ENCODE results near the gene FOXP1.

GRCh38 chr3:71104556-71104955, 479.0 kb downstream of the FOXP1 start:
- no peak for TF ChIP-seq TARDBP (CRISPR knock-in tag; IDR thresholded peaks at IDR 0.05)
- no peak for TF ChIP-seq NCOA2 (CRISPR knock-in tag; IDR thresholded peaks at IDR 0.05)
- no peak for TF ChIP-seq MAFF (IDR thresholded peaks at IDR 0.05; ENCODE audit: low read depth, low read length)
- TF ChIP-seq, protein P1, sequence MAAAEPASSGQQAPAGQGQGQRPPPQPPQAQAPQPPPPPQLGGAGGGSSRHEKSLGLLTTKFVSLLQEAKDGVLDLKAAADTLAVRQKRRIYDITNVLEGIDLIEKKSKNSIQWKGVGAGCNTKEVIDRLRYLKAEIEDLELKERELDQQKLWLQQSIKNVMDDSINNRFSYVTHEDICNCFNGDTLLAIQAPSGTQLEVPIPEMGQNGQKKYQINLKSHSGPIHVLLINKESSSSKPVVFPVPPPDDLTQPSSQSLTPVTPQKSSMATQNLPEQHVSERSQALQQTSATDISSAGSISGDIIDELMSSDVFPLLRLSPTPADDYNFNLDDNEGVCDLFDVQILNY (CRISPR knock-in tag; conservative IDR thresholded peaks at IDR 0.05) = no peak
- TF ChIP-seq CTCF (CRISPR knock-in tag; IDR thresholded peaks at IDR 0.05) = no peak
- TF ChIP-seq ETS1 (CRISPR knock-in tag; IDR thresholded peaks at IDR 0.05) = no peak
- TF ChIP-seq PAX8 (CRISPR knock-in tag; IDR thresholded peaks at IDR 0.05; ENCODE audit: borderline replicate concordance) = no peak
- no peak for TF ChIP-seq ZMYM4 (CRISPR knock-in tag; IDR thresholded peaks at IDR 0.05)
- TF ChIP-seq CHD4 (IDR thresholded peaks at IDR 0.05; ENCODE audit: borderline replicate concordance, low read length) = no peak
- TF ChIP-seq, protein P2, sequence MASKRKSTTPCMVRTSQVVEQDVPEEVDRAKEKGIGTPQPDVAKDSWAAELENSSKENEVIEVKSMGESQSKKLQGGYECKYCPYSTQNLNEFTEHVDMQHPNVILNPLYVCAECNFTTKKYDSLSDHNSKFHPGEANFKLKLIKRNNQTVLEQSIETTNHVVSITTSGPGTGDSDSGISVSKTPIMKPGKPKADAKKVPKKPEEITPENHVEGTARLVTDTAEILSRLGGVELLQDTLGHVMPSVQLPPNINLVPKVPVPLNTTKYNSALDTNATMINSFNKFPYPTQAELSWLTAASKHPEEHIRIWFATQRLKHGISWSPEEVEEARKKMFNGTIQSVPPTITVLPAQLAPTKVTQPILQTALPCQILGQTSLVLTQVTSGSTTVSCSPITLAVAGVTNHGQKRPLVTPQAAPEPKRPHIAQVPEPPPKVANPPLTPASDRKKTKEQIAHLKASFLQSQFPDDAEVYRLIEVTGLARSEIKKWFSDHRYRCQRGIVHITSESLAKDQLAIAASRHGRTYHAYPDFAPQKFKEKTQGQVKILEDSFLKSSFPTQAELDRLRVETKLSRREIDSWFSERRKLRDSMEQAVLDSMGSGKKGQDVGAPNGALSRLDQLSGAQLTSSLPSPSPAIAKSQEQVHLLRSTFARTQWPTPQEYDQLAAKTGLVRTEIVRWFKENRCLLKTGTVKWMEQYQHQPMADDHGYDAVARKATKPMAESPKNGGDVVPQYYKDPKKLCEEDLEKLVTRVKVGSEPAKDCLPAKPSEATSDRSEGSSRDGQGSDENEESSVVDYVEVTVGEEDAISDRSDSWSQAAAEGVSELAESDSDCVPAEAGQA (IDR thresholded peaks at IDR 0.05; ENCODE audit: low read depth) = no peak
- TF ChIP-seq, protein P2 (CRISPR knock-in tag; IDR thresholded peaks at IDR 0.05; ENCODE audit: borderline replicate concordance) = no peak
- TF ChIP-seq ZNF510 (CRISPR knock-in tag; IDR thresholded peaks at IDR 0.05; ENCODE audit: low read depth) = no peak
- TF ChIP-seq, protein P3, sequence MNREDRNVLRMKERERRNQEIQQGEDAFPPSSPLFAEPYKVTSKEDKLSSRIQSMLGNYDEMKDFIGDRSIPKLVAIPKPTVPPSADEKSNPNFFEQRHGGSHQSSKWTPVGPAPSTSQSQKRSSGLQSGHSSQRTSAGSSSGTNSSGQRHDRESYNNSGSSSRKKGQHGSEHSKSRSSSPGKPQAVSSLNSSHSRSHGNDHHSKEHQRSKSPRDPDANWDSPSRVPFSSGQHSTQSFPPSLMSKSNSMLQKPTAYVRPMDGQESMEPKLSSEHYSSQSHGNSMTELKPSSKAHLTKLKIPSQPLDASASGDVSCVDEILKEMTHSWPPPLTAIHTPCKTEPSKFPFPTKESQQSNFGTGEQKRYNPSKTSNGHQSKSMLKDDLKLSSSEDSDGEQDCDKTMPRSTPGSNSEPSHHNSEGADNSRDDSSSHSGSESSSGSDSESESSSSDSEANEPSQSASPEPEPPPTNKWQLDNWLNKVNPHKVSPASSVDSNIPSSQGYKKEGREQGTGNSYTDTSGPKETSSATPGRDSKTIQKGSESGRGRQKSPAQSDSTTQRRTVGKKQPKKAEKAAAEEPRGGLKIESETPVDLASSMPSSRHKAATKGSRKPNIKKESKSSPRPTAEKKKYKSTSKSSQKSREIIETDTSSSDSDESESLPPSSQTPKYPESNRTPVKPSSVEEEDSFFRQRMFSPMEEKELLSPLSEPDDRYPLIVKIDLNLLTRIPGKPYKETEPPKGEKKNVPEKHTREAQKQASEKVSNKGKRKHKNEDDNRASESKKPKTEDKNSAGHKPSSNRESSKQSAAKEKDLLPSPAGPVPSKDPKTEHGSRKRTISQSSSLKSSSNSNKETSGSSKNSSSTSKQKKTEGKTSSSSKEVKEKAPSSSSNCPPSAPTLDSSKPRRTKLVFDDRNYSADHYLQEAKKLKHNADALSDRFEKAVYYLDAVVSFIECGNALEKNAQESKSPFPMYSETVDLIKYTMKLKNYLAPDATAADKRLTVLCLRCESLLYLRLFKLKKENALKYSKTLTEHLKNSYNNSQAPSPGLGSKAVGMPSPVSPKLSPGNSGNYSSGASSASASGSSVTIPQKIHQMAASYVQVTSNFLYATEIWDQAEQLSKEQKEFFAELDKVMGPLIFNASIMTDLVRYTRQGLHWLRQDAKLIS (CRISPR knock-in tag; IDR thresholded peaks at IDR 0.05) = no peak
